ENCODE data around the gene WFS1.

The WFS1 gene

DNA sequence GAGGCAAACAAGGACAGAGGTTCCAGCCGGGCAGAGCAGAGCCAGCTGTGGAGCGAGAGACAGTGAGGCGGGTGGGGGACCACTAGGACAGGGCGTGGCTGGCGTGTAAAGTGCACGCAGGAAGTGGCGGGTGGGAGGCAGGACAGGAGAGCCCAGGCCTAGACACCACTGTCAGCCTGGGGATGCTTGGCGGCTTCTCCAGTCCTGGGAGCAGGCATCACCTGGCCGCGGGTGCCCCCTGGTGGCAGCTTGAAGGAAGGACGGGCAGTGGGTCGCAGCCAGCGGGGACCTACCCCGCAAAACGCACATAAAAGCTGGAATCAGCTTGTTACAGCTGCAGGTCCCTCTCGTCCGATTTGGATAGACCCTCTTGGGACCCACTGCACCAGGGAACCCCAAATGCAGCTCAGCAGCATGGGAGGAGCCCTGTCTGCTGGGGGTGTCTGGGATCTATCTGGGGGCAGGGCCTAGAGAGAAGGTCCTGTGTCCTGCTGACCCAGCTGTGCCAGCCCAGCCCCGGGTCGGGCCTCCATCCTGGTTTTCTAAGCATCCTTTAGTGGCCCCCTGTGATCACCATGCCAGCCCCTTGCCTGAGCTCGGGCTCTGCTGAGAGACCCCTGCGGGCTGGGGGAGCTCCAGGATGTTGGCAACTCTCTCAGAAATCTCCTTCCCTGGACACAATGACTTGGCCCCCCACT lies 57.7 kb downstream of the WFS1 start:
- peak; percentile 68 for DNase-seq

DNA sequence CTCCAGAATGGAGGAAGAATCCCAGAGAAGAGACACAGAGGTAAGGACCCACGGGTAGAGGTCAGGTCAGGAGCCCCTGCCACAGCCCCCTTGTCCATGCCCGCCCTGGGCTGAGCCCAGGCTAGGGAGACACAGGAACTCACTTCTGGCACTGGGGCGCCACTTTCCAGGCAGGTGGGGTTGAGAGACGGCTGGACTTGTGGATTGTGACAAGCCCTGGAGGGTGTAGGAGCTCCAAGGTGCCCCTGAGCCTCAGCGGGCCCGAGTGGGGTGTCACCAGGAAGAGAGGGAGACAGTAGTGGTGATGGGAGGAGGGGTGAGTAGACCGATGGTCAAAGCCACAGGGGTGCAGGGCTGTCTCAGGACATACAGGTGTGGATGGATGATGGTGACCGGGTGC lies 58.9 kb downstream of the WFS1 start:
- DNase-seq = no peak

DNA sequence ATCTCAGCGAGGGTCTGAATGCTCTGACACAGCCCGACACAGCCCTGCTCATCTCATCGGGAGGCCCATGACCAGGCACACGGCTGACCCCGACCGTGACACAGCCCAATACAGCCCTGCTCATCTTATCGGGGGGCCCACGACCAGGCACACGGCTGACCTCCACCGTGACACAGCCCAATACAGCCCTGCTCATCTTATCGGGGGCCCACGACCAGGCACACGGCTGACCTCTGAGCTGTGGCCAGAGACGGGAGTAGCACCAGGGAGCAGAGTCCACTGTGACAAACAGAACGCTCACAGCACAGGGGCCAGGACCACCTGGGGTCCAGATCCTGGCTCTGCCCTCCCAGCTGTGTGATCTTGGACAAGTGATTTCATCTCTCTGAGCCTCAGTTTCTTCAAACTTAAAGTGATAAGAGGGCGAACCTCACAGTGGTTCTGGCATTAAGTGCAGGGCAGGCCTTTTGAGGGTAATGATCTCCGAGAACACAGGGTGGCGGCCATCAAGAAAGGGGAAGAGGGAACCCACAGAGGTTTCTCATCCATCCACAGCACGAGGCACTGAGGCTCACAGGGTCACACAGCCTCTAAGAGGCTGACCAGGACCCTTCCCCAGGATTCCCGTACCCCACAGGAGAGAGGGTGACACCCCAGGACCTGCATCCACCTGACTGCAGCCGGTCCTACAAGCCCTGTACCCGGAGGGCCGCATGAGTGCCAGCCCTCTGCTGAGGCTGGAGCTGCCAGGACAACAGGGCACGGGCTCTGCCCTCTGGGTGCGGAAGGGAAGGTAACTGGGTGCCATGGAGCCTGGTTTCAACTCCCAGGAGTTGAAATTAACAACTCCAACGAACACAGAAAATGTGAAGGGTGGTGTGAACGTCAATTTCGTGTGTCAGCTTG lies 60.1 kb downstream of the WFS1 start:
- DNase-seq = no peak

DNA sequence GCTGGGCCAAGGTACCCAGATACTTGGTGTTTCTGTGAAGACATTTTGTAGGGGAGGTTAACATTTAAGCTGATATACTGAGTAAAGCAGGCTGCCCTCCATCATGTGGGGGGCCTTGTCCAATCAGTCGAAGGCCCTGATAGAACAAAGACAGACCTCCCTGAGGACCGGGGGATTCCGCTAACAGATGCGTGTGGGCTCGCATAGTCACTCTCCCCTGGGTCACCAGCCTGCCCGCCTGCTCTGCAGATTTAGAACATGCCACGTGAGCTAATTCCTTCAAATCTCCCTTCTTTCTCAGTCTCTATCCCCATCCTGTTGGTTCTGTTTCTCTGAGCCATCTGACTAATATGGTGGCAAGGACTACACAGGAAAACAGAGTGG lies 60.7 kb downstream of the WFS1 start:
- DNase-seq = no peak

DNA sequence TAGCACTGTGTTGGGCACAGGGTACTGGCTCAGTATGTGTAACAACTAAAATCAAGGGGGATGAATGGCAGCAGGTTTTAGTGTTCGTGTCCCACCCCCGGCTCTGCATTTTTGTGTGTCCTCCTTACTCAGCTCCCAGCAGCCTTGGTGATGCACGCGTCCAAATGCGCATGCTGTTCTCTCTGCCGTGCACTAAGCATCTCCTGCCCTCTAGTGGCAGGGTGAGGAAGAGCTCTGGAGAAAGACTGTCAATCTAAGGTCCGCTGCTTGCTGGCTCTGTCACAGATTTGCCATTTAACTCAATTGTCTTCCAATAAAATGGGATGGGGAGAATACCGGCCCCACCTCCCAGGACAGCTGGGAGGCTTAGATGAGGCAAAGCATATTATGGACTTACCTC lies 61.4 kb downstream of the WFS1 start:
- DNase-seq = no peak

DNA sequence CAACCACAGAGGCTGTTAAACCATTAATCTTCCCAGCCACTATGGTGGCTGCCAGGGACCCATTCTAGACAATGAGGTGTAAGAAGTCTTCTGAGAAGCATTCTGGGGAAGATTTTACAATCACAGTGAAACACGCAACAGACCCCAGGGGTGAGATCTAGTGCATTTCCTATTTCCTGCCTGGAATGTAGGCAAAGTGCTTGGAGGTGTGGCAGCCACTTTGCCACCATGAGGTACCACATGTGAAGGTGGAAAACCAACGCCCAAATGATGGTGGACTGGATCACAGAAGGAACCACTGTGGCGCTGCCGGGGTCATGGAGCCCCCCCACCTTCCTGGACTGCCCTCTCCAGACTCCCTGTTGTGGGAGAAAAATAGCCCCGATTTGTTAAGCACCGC lies 61.8 kb downstream of the WFS1 start:
- no peak for DNase-seq

DNA sequence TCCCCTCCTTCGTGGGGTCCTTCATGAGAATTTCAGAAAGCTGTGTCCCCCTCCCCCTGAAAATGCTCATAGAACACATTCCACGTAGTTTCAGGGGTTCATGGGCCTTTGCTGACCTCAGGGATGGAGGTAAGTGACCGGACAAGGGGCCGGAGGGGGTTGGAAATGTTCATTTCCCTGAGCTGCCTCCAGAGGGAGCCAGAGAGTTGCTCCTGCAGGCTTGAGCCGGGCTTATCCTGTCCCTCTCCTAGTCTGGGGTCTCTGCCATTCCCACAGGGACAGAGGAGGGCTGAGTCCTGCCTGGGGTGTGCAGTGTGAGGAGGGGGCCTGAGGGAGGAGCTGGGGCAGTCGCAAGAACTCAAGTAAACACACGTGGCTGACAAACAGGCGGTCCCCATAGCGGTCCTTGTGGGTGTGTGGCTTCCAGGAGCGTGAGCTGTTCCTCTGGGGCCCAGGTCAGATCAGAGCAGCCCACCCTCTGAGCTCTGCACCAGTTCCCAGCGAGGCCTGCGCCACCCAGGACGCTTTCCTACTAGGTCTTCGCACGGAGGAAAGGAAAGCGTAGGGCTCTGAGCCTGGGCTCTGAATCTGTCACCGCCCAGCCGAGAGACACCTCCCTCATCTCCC lies 62.5 kb downstream of the WFS1 start:
- DNase-seq = no peak

DNA sequence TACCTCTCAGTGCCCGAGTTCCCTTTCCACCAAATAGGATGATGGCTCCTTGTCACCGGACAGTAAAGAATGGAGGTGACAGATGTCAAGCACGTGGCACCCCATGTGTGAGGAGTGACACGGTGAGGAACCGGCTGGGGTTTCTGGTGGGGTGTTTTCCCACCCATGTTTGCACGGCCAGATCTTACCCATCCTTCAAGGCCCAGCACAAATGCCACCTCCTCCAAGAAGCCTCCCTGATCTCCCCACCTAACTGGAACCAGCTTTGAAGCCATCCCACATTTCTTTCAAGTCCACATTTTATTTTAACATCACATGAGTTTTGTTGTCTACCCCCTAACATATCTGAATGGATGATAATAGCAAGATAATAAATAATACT lies 63.0 kb downstream of the WFS1 start:
- no peak for DNase-seq

DNA sequence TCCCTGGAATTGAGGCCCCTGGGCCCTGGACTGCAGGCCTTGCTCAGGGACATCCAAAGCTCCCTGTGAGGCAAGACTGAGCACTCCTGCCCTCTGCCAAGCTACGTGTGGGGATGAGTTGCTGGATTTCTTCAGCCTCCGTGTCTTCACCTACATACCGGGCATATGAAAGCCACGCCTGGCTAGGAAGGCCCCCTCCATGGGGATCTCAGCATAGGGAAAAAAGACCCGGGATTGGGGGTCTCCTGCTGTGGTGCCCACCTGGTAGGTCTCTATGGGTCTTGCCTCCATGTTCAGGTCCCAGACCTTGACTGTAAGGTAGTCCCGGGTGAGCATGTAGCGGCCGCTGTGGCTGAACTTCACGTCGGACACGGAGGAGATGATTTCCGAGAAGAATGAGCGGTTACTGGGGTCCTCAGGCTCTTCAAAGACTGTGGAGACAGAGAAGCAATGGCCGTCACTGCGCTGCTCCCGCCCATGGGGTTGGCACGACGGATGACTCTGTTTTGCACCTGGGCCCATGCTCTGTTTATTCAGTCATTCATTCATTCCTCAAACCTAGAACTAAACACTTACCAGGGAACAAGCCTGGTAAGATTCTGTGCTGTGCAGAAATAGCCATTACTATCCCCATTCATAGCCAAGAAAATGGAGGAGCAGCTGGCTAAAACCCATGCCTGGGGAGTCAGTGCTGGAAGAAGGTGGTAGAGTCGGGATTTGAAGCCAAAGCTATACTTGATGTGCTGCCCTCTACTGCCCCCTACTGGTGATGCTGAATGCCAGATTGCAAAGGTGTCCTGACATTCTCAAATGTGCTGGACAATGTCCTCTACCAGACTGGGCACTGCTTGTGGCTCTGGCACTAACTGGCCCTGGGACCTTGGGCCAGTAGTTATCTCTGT lies 63.9 kb downstream of the WFS1 start:
- DNase-seq = no peak

DNA sequence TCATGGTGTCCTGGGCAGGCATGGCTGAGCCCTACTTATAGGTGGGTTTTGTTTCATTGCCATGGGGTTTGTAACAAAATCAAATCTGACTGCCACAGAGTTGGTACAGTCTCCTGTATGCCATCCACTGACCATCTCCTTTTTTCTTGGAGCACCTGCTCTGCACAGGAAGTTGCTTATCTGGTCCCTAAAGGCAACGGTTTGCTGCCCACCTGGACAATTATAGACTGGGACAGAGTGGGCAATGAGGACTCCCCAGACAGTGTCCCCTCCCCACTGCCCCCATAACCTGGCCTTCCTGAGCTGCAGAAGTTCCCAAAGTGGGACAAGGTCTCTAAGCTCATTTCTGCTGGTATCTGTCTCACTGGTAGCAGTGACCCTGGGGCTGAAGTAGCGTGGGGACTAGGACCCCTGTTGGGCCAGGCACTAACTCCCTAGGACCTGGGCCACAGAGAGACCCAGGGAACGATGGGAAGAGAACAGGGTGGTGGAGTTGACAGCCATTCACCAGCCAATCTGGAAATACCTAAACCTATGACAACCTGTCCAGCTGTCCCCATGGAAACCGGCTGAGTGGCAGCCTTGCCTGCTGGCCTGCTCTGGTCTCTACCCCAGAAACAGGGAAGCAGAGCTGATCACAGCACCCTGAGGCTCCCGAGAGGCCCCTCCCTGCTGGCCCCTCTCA lies 64.7 kb downstream of the WFS1 start:
- no peak for DNase-seq

DNA sequence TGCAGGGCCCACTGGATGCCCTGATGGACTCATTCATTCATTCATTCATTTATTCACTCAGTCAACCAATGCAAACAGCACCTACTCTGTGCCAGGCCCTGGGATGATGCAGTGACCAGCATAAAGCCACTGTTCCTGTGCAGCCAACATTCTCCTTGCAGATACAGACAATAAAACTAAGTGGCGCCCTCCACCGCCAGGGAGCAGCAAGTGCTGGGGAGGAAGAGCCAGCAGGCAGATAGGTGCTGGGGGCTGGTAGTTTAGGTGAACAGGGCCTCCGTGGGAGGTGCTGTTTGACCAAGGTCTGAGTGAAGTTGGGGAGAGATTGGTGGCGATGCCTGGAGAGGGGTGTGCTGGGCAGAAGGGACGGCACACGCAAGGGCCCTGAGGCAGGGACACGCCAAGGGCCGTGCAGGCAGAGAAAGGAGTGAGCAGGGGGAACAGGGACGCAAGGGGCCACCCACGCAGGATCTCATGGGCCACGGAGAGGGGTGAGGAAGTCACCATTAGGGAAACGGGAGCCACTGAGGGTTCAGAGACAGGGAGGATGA lies 65.5 kb downstream of the WFS1 start:
- DNase-seq = no peak

DNA sequence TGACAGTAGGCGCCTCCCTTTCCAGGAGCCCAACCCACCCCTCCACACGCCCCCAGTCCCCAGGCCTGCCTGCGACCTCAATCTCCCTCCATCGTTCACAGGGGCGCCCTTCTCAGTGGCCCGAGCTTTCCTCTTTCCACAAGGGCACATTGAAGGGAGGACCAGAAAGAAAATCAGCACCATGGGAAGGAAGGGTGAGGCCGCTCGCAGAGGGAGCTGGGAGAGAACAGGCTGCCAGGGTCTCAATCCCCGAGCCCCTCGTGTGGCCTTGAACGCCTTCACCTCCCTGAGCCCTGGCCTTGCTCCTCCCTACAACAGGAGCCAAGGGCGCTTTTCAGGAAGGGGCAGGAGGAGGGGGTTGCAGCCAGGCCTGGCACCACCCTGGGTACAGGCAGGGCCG lies 66.5 kb downstream of the WFS1 start:
- DNase-seq = no peak

DNA sequence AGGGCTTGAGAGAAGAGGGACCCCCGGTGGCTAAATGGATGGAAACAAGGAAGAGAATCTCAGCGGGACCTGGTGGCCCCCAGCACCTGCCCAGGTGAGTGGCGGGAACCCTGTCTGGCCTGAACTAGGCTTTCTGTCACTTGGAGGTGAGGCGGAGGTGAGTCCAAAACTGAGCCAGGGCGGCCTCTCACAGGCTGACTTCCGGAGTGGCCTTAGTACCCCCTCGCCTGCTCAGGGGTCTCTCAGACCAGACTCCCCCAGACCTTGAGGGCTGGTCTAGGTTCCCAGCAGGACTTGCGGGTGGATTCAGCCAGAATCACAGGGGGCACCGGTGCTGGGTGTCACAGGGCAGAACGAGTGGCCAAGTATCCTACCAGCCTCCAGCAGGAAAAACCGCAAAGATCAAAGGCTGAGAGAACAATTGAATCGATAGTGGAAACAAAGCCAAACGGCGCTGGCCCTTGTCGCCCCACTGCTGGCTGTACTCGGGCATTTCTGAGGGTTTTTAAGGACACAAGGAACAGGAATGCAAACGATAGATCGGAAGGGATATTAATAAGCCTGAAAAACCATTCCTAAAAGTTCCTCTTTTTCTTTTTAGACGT lies 67.8 kb downstream of the WFS1 start:
- no peak for DNase-seq

DNA sequence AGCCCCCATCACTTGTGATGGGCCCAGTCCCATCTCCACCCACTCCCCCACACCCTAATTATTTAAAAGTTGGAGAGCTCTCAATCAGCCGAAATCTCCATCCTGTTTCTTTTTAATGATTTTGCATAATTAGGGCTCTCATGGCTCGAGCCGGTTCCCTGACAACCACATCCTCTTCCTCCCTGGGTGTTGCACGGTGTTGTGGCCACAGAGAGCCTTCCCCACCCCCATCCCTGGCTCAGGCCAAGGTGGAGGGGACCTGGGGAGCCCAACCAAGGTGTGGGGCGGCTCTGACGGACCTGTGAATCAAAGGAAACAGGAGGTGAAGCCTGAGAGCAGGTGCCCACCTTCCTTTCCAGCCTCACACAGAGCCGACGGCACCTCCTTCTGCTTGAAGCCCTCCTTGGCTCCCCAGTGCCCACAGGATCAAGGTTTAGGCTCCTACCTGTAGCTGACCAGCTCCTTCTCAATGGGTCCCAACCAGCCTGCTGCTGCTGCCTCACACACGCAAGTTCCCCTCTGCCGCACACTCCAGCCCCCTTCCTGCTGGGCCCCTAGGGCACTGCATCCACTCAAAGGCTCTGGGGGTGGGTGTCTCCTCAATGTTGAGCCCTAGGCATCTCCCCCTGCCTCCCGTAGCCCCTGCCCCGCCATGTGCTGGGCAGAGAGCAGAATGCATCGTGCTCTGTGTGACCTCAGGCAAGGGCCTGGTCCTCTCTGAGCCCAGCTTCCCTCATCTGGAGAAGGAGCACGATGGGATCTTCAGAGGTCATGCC lies 68.7 kb downstream of the WFS1 start:
- no peak for DNase-seq

DNA sequence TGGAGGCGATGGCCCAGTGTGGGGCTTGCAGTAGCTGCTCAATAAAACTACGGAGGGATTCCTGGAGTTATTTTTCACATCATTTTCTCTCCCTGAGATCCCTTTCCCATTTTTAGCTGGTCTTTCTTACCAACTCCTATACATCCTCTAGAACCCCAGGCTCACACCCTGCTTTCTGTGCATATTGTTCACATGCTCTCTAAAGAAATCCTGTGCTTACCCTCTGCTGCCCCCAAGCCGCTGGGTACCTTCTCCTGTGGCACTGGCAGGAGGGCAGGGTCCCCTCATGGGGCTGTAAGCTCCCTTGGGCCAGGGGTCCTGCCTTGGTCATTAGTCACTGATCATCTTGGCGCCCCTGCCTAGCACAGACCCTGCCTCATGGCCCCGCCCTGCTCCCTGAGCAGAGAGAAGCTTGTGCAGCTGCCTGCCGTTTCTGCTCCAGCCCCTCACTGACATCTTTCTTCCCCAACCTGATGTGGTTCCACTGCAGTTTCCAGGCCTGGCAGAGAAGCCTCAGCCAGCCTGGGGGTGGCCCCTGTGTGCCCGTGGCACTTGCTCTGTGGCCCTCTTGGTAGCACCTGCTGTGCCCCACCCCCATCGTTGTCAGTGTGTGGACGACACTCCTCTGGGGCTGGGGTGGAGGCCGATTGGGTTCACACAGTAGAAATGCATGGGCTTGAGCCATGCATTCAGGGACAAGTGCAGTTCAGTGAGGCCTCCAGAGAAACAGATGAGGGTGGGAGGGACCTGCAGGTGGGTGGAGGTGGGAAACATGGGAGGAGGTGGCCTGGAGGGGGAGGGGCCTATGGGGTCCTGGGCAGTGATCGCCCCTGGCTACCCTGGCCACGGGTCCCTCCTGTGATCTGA lies 69.5 kb downstream of the WFS1 start:
- DNase-seq = no peak

DNA sequence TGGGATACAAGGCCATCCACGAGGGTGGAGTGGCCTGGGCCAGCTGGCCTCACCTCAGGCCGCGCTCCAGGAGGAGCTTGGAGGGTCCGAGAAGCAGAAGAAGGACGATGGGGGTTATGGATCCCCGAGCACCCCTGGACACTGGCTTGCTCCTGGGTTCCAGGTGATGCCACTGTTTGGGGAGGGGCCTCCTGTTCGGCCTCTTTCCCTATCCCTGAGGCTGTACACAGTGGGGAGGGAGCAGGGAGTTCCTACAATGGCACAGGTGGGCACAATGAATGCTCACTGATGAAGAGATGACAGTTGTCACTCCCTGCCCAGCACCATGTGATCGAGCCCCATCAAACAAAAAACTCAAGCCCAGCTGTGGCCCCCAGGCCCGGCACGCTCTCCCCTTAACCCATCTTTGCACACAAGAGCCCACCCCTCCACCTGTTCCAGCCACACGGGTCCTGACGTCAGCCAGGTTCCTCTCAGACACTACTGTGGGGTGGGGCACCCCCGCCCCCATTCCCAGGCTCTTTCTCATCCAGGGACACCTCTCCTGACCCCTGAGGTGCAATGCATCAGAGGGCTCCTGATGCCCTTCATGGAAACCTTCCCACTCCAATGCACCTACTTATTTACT lies 70.3 kb downstream of the WFS1 start:
- no peak for DNase-seq

DNA sequence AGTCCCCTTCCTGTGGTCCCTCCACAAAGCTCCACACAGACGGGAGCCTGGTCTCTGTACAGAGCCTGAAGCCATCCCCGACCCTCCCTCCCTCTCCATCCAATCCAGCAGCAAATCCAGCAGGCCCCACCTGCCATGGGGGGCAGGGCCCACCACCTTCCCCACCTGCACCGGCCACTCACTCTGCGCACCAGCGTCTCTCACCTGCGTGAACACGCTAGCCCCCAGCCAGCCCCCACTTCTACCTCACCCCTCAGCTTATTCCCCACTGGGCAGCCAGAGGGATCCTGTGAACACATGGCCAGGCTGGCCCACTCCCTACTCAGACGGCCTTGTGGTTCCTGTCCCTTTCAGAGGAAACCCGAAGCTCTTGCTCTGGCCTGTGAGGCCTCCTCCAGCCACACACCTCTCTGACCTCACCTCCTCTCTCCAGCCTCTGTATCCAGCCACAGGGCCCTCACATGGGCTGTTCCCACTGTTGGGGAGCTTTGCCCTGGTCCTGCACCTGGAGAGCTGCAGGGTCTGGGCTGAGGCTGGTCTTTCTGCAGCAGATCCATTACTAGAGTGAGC lies 70.9 kb downstream of the WFS1 start:
- DNase-seq = no peak

DNA sequence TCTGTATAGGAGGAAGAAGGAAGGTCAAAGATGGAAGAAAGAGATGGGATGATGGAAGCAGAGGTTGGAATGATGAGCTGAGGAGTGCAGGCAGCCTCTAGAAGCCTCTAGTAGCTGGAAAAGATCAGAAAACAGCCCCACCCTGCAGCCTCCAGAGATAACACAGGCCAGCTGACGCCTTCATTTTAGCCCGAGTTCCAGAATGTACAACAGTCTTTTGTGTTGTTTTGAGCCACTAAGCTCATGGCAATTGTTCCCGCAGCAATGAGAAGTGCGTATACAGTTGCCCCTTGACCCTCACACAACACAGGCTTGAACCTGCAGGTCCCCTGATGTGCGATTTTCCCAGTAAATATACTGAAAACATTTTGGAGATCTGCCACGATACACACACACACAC lies 72.0 kb downstream of the WFS1 start:
- no peak for DNase-seq

Data from CD4-positive, alpha-beta T cell treated with Interleukin-15 for 1 hour (primary cell).